ENCODE results near the gene ABCC1. TPM values are rescaled to one million over a fixed set of nuclear protein-coding genes. Genes with fewer than 3 reads are reported as not detected.

The ABCC1 gene
- total and polyA plus RNA-seq, 2 of the 8 experiments (the other 6 are each of a cell fraction or from before 2014, with no cell fraction given) = 42.6 to 66.8 TPM

- no peaks in the 10 kb centered on the region for H3K79me1 ChIP-seq (ENCODE audit: low read depth, low read length)
- H3K4ac ChIP-seq (replicated peaks; ENCODE audit: insufficient read length, low read depth, low read length) = no peak overlapping the region
- CTCF ChIA-PET (ENCODE audit: partially characterized antibody) = interaction anchor here (0.9 kb wide), 2 partner anchors 15 to 531 kb away, joined by 3 to 4 read pairs; no protein-coding TSS in a partner anchor
- no peak overlapping the region for H2BK5ac ChIP-seq (ENCODE audit: low read depth, low read length)
- H3K27me3 ChIP-seq (replicated peaks in 1 of 4; ENCODE audit: control insufficient read depth in 3 of 4, extremely low read depth in 1 of 4, insufficient read depth in 3 of 4, low read length in 3 of 4) = no peaks in the 10 kb centered on the region
- 85% methylated on average over 5 of the region's 5 CpGs; no CpG with 5 or more reads in 1 of the 2 experiments for WGBS, 2 experiments (ENCODE audit: extremely low coverage in 1 of 2, insufficient coverage in 1 of 2, insufficient read length in 1 of 2, insufficient replicate concordance in 2 of 2, low coverage in 1 of 2, low lambda C conversion rate in 2 of 2, missing lambda C conversion rate in 1 of 2)
- H3K36me3 ChIP-seq (ENCODE audit: control insufficient read depth in 2 of 4, insufficient read depth in 4 of 4, low read length in 3 of 4) = no peaks in the 10 kb centered on the region
- no peak overlapping the region for H3K23ac ChIP-seq (ENCODE audit: insufficient read length)
- DNase-seq (ENCODE audit: low read depth in 1 of 2, low spot score in 2 of 2) (no peak), FAIRE-seq (no peak)
- H3K9ac ChIP-seq (replicated peaks in 1 of 4; ENCODE audit: extremely low read depth in 1 of 4, low read depth in 3 of 4, low read length in 3 of 4) = no peak overlapping the region
- no peaks in the 10 kb centered on the region for H3K79me2 ChIP-seq (ENCODE audit: control insufficient read depth in 1 of 2, insufficient read depth in 2 of 2, low read length in 2 of 2)
- TF ChIP-seq SUZ12 (IDR thresholded peaks at IDR 0.05; ENCODE audit: low read length) = no peak
- TF ChIP-seq, protein P1, sequence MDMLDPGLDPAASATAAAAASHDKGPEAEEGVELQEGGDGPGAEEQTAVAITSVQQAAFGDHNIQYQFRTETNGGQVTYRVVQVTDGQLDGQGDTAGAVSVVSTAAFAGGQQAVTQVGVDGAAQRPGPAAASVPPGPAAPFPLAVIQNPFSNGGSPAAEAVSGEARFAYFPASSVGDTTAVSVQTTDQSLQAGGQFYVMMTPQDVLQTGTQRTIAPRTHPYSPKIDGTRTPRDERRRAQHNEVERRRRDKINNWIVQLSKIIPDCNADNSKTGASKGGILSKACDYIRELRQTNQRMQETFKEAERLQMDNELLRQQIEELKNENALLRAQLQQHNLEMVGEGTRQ (IDR thresholded peaks at IDR 0.05; ENCODE audit: low read length) = no peak
- no peak for TF ChIP-seq RNF2 (IDR thresholded peaks at IDR 0.05; ENCODE audit: borderline replicate concordance, low read depth, low read length, missing control alignments, poor library complexity, severe bottlenecking)
- TF ChIP-seq POU5F1 (IDR thresholded peaks at IDR 0.05; ENCODE audit: low read depth, low read length) = no peak
- TF ChIP-seq JUN (IDR thresholded peaks at IDR 0.05; ENCODE audit: low read depth, low read length) = no peak
- TF ChIP-seq SAP30 (IDR thresholded peaks at IDR 0.05; ENCODE audit: insufficient read depth, insufficient replicate concordance, low read length) = no peak
- no peak for TF ChIP-seq PHF8 (conservative IDR thresholded peaks at IDR 0.05; ENCODE audit: low read depth, low read length)
- no peak overlapping the region for H2BK120ac ChIP-seq (replicated peaks; ENCODE audit: low read depth, low read length)
- H2BK12ac ChIP-seq (ENCODE audit: low read depth, low read length) = no peak overlapping the region
- no peaks in the 10 kb centered on the region for H4K20me1 ChIP-seq (replicated peaks in 1 of 2; ENCODE audit: control insufficient read depth in 1 of 2, insufficient read depth in 2 of 2, low read length in 2 of 2)
- H4K5ac ChIP-seq (ENCODE audit: insufficient read length, low read depth, low read length) = no peak overlapping the region
- H3K9me3 ChIP-seq (ENCODE audit: insufficient read depth in 2 of 2, low read depth in 1 of 2, low read length in 1 of 2) = peaks cover 14 to 16% of the 10 kb centered on the region in 2 experiments
- no peak overlapping the region for H3K56ac ChIP-seq (replicated peaks; ENCODE audit: insufficient read length, low read depth, low read length)
- H3K27ac ChIP-seq (ENCODE audit: low read depth, low read length) = no peak overlapping the region
- POLR2A ChIA-PET (ENCODE audit: partially characterized antibody) = interaction anchor here (1.2 kb wide), 1 partner anchor 19 kb away, joined by 3 read pairs; no protein-coding TSS in a partner anchor
- no peak overlapping the region for H3K18ac ChIP-seq (ENCODE audit: extremely low read depth, low read length)
- no peak overlapping the region for H4K91ac ChIP-seq (replicated peaks; ENCODE audit: insufficient read length, low read length)
- no peak overlapping the region for H2BK20ac ChIP-seq (ENCODE audit: low read length)
- H3K23me2 ChIP-seq (ENCODE audit: low read depth, low read length) = no peaks in the 10 kb centered on the region
- H4K8ac ChIP-seq (ENCODE audit: extremely low read depth, insufficient read depth, low read length) = no peak overlapping the region
- no peaks in the 10 kb centered on the region for H3K4me1 ChIP-seq (replicated peaks in 1 of 4; ENCODE audit: control insufficient read depth in 3 of 4, insufficient read depth in 4 of 4, low read length in 3 of 4)
- no peak overlapping the region for H3K14ac ChIP-seq (ENCODE audit: insufficient read length)
- H2BK15ac ChIP-seq (ENCODE audit: low read length) = no peak overlapping the region
- no peak overlapping the region for H3K4me2 ChIP-seq (ENCODE audit: insufficient read depth in 1 of 2, low read depth in 2 of 2, low read length in 2 of 2)
- H2AFZ ChIP-seq (ENCODE audit: low read length) = no peak overlapping the region
- no peak overlapping the region for H3K4me3 ChIP-seq (ENCODE audit: extremely low read depth in 1 of 4, insufficient read depth in 2 of 4, low read depth in 3 of 4, low read length in 4 of 4)
- no peak overlapping the region for H2AK5ac ChIP-seq (ENCODE audit: low read depth, low read length)
Measured at GRCh38 chr16:16163571-16163970, 214.2 kb downstream of the ABCC1 start.
